ENCODE results near the gene KCNIP4.

- TF ChIP-seq CTCF (optimal IDR thresholded peaks at IDR 0.05 in 1 of 3, IDR thresholded peaks at IDR 0.05 in 1 of 3, conservative IDR thresholded peaks at IDR 0.05 in 1 of 3; ENCODE audit: extremely low read depth in 1 of 3, insufficient read depth in 2 of 3, low read length in 3 of 3), result no peak
- TF ChIP-seq EZH2 (IDR thresholded peaks at IDR 0.05; ENCODE audit: low read length), result no peak
Measured at GRCh38 chr4:20878806-20879205, 1069.8 kb downstream of the KCNIP4 start.

All from keratinocyte (primary cell).